Inflammatory macrophage treated with lipopolysaccharide for 4 hours (primary cell): ENCODE data around the gene ZNF664.

Experiments
- DNase-seq: peaks from one replicate; pipeline ENCODE4 v3.0.0-alpha.2; 2020

The ZNF664 gene

GRCh38 chr12:123960856-123961255 lies 12.2 kb upstream of the ZNF664 start:
- DNase-seq, result no peak

GRCh38 chr12:123961585-123962345 lies 11.2 kb upstream of the ZNF664 start:
- no peak for DNase-seq

- DNase-seq, result no peak
These were observed 10.5 kb upstream of the ZNF664 start for GRCh38 chr12:123962513-123962912.

- no peak for DNase-seq
These were observed 9.2 kb upstream of the ZNF664 start for GRCh38 chr12:123963821-123964220.

GRCh38 chr12:123965382-123965781 lies 7.6 kb upstream of the ZNF664 start:
- no peak for DNase-seq

GRCh38 chr12:123966596-123966995 lies 6.4 kb upstream of the ZNF664 start:
- DNase-seq, result no peak

- no peak for DNase-seq
These were observed 5.9 kb upstream of the ZNF664 start for GRCh38 chr12:123967121-123967586.

GRCh38 chr12:123971449-123971769 lies 1.6 kb upstream of the ZNF664 start:
- no peak for DNase-seq

GRCh38 chr12:123971770-123972456 lies 1.1 kb upstream of the ZNF664 start:
- DNase-seq, result peak; percentile 7

- no peak for DNase-seq
These were observed 732 bp downstream of the ZNF664 start for GRCh38 chr12:123973552-123974341.

- no peak for DNase-seq
These were observed 3.3 kb downstream of the ZNF664 start for GRCh38 chr12:123976227-123976826.

GRCh38 chr12:123979566-123979965 lies 6.6 kb downstream of the ZNF664 start:
- no peak for DNase-seq

GRCh38 chr12:123982269-123982668 lies 9.3 kb downstream of the ZNF664 start:
- no peak for DNase-seq

- DNase-seq, result peak; percentile 71
These were observed 10.9 kb downstream of the ZNF664 start for GRCh38 chr12:123983822-123984485.

- DNase-seq, result no peak
These were observed 11.9 kb downstream of the ZNF664 start for GRCh38 chr12:123984903-123985302.

GRCh38 chr12:123986374-123986965 lies 13.5 kb downstream of the ZNF664 start:
- peak; percentile 8 for DNase-seq

GRCh38 chr12:123987022-123987421 lies 14.0 kb downstream of the ZNF664 start:
- DNase-seq, result no peak

- DNase-seq, result no peak
These were observed 16.2 kb downstream of the ZNF664 start for GRCh38 chr12:123989168-123989567.

GRCh38 chr12:123989753-123990152 lies 16.7 kb downstream of the ZNF664 start:
- DNase-seq, result no peak

GRCh38 chr12:123990511-123990910 lies 17.5 kb downstream of the ZNF664 start:
- peak; percentile 15 for DNase-seq

- DNase-seq, result no peak
These were observed 18.4 kb downstream of the ZNF664 start for GRCh38 chr12:123991372-123991951.
